GM23338 (cell line): ENCODE results near the gene RNF17. TPM values are rescaled to one million over a fixed set of nuclear protein-coding genes. Genes with fewer than 3 reads are reported as not detected.

ENCODE experiments used
- ATAC-seq: fragments of 200-7000 bp; cut with Tn5 transposase; 3 replicates; pipeline ENCODE4 v1.9.1; 2020
- DNase-seq: peaks from one replicate; pipeline ENCODE4 v3.0.0-alpha.2; 2015; ENCODE audit warnings: low spot score
- H2AFZ ChIP-seq: fragments of 200-600 bp; sonication (generic); 2 replicates; pipeline ENCODE4 v1.8.0; 2016; ENCODE audit warnings: antibody characterized with exemption, mild to moderate bottlenecking, moderate library complexity
- H3F3A ChIP-seq: fragments of 200-600 bp; sonication (generic); replicated peaks from 2 replicates; pipeline ENCODE4 v1.8.0; 2017; ENCODE audit warnings: antibody characterized with exemption, mixed run types, low read depth
- H3K27ac ChIP-seq: fragments of 200-600 bp; sonication (generic); 2 replicates; pipeline ENCODE4 v1.6.1; 2016; ENCODE audit warnings: low read depth
- H3K27me3 ChIP-seq: fragments of 200-600 bp; sonication (generic); 2 replicates; pipeline ENCODE4 v1.8.0; 2016; ENCODE audit warnings: mild to moderate bottlenecking, mixed run types, moderate library complexity; ENCODE audit not compliant: insufficient read depth
- H3K36me3 ChIP-seq: fragments of 200-600 bp; sonication (generic); 2 replicates; pipeline ENCODE4 v1.8.0; 2016; ENCODE audit warnings: mild to moderate bottlenecking; ENCODE audit not compliant: insufficient read depth
- H3K4me1 ChIP-seq: fragments of 200-600 bp; sonication (generic); 2 replicates; pipeline ENCODE4 v1.8.0; 2016; ENCODE audit warnings: mild to moderate bottlenecking, moderate library complexity; ENCODE audit not compliant: insufficient read depth
- H3K4me2 ChIP-seq: fragments of 200-600 bp; sonication (generic); 2 replicates; pipeline ENCODE4 v1.7.1; 2017; ENCODE audit warnings: mixed run types
- H3K4me3 ChIP-seq: fragments of 200-600 bp; sonication (generic); 2 replicates; pipeline ENCODE4 v1.6.1; 2016; ENCODE audit warnings: mixed run types
- H3K79me2 ChIP-seq: fragments of 200-600 bp; sonication (generic); replicated peaks from 2 replicates; pipeline ENCODE4 v1.8.0; 2017; ENCODE audit warnings: mild to moderate bottlenecking; ENCODE audit not compliant: insufficient read depth
- H3K9me2 ChIP-seq: fragments of 200-600 bp; sonication (generic); 2 replicates; pipeline ENCODE4 v1.8.0; 2017; ENCODE audit not compliant: insufficient read depth
- H4K20me1 ChIP-seq: fragments of 200-600 bp; sonication (generic); replicated peaks from 2 replicates; pipeline ENCODE4 v1.8.0; 2017; ENCODE audit warnings: mild to moderate bottlenecking; ENCODE audit not compliant: insufficient read depth
- H3K27ac Mint-ChIP-seq: 2 replicates; pipeline ENCODE4 v1.8.0; 2020; ENCODE audit warnings: inconsistent platforms, mild to moderate bottlenecking, moderate library complexity, mixed read lengths
- H3K27me3 Mint-ChIP-seq: 3 replicates; pipeline ENCODE4 v1.8.0; 2022; ENCODE audit warnings: low read depth, mild to moderate bottlenecking, moderate library complexity, mixed read lengths, inconsistent platforms; ENCODE audit not compliant: insufficient read depth, poor library complexity
- H3K36me3 Mint-ChIP-seq: 3 replicates; pipeline ENCODE4 v1.8.0; 2021; ENCODE audit warnings: low read depth, mild to moderate bottlenecking, inconsistent platforms, moderate library complexity, mixed read lengths
- H3K4me1 Mint-ChIP-seq: 3 replicates; pipeline ENCODE4 v1.8.0; 2020; ENCODE audit warnings: mild to moderate bottlenecking, inconsistent platforms, mixed read lengths
- H3K4me3 Mint-ChIP-seq: 3 replicates; pipeline ENCODE4 v1.8.0; 2021; ENCODE audit warnings: moderate library complexity, mild to moderate bottlenecking, inconsistent platforms, mixed read lengths
- H3K9me3 Mint-ChIP-seq: 3 replicates; pipeline ENCODE4 v1.8.0; 2020; ENCODE audit warnings: moderate library complexity, mild to moderate bottlenecking, inconsistent platforms, mixed read lengths
- CTCF ChIP-seq, 2 experiments: fragments of 200-600 bp in 1 of 2; sonication (generic) in 1 of 2; conservative IDR thresholded peaks; 2 replicates each; pipeline versions ENCODE4 v1.5.1 to v1.6.1; 2016 to 2017; ENCODE audit warnings: antibody characterized with exemption in 2 of 2, low read depth in 2 of 2, mild to moderate bottlenecking in 2 of 2, moderate library complexity in 1 of 2
- ETS1 ChIP-seq: IDR thresholded peaks from 2 replicates; pipeline ENCODE4 v1.6.1; 2016; ENCODE audit warnings: antibody characterized with exemption
- EZH2 ChIP-seq: fragments of 200-600 bp; sonication (generic); IDR thresholded peaks from one replicate; pipeline ENCODE4 v1.8.0; 2017; ENCODE audit warnings: antibody characterized with exemption, mild to moderate bottlenecking, low read depth; ENCODE audit not compliant: unreplicated experiment
- EZH2phosphoT487 ChIP-seq: fragments of 200-600 bp; sonication (generic); IDR thresholded peaks from one replicate; pipeline ENCODE4 v1.8.1; 2018; ENCODE audit warnings: antibody characterized with exemption; ENCODE audit not compliant: unreplicated experiment
- POLR2AphosphoS5 ChIP-seq: IDR thresholded peaks from 2 replicates; pipeline ENCODE4 v1.6.1; 2016; ENCODE audit warnings: antibody characterized with exemption, low read depth
- STAT1 ChIP-seq: IDR thresholded peaks from one replicate; pipeline ENCODE4 v1.6.1; 2016; ENCODE audit warnings: antibody characterized with exemption; ENCODE audit not compliant: unreplicated experiment
- ZNF114 ChIP-seq: fragments of 250-450 bp; sonication (Bioruptor Pico); IDR thresholded peaks from 2 replicates; pipeline ENCODE4 v1.5.0; 2020; ENCODE audit warnings: mild to moderate bottlenecking, moderate library complexity
- ZNF331 ChIP-seq: fragments of 250-450 bp; sonication (Bioruptor Pico); IDR thresholded peaks from 2 replicates; pipeline ENCODE4 v1.5.0; 2020; ENCODE audit warnings: low read depth, mild to moderate bottlenecking, moderate library complexity
- ZNF462 ChIP-seq: fragments of 250-450 bp; sonication (Bioruptor Pico); IDR thresholded peaks from 2 replicates; pipeline ENCODE4 v1.5.0; 2020; ENCODE audit warnings: mild to moderate bottlenecking, moderate library complexity
- polyA plus RNA-seq: library from polyadenylated mRNA; unstranded; fragments of >200 nt; fragmentation: Nextera tagmentation; extraction: Ambion mirVana; gene quantifications from 2 replicates; pipeline ENCODE4 v1.2.1, GENCODE V29; 2016
- total RNA-seq: library from RNA; depleted of rRNA; stranded (reverse); fragments of >200 nt; shearing (Covaris generic); gene quantifications from 2 replicates; pipeline ENCODE4 v1.2.3, GENCODE V29; 2014

The RNF17 gene
- total and polyA plus RNA-seq, 2 experiments from 2014 or later, result 0.16 TPM; not detected in 1

DNA sequence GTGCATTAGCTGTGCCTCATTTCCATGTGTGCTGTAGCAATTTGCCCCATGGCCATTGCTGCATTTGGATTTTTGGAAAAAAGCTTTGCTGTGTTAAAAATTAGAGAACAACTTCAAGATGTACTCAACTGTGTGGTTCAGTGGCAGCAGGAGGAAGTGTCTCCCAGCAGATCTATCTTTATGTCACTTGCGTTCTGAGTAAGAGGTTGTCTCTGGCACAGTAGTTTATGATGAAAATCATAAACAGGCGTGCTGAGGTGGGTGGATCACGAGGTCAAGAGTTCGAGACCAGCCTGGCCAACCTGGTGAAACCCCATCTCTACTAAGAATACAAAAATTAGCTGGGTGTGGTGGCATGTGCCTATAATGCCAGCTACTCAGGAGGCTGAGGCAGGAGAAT is 29.0 kb upstream of the RNF17 start:
- Mint-ChIP-seq H3K27ac (no peak overlapping the region), H3K9me3 (peaks cover 20% of the 10 kb centered on the region), H3K4me1 (no peaks in the 10 kb centered on the region), H3K4me3 (no peak overlapping the region), H3K27me3 (peaks cover 8% of the 10 kb centered on the region), H3K36me3 (peaks cover 4% of the 10 kb centered on the region; the same call in 1 of the 3 replicates)
- DNase-seq, result no peak
- ATAC-seq, result no peak
- no peaks in the 10 kb centered on the region for H3F3A ChIP-seq
- no peaks in the 10 kb centered on the region for H3K36me3 ChIP-seq
- H3K9me2 ChIP-seq, result no peaks in the 10 kb centered on the region
- no peaks in the 10 kb centered on the region for H3K27me3 ChIP-seq
- no peaks in the 10 kb centered on the region for H3K4me1 ChIP-seq
- H4K20me1 ChIP-seq, result no peaks in the 10 kb centered on the region
- TF ChIP-seq ZNF331, result no peak
- no peak for TF ChIP-seq ZNF114
- TF ChIP-seq EZH2, result no peak
- no peak for TF ChIP-seq EZH2phosphoT487
- TF ChIP-seq POLR2AphosphoS5, result no peak
- no peak for TF ChIP-seq ZNF462 (CRISPR knock-in tag)
- H3K79me2 ChIP-seq, result no peaks in the 10 kb centered on the region
- no peak overlapping the region for H3K27ac ChIP-seq
- peak overlapping the region; percentile 56; the same call in 1 of the 2 replicates for H2AFZ ChIP-seq
- no peak overlapping the region for H3K4me2 ChIP-seq
- no peak overlapping the region for H3K4me3 ChIP-seq

GRCh38 chr13:24737042-24737441 is 26.9 kb upstream of the RNF17 start:
- Mint-ChIP-seq H3K36me3 (no peaks in the 10 kb centered on the region), H3K4me3 (no peak overlapping the region), H3K9me3 (peaks cover 6% of the 10 kb centered on the region; the same call in 1 of the 3 replicates), H3K4me1 (peaks cover 4% of the 10 kb centered on the region), H3K27me3 (peaks cover 10% of the 10 kb centered on the region), H3K27ac (no peak overlapping the region)
- Histone ChIP-seq H3K4me3 (no peak overlapping the region), H3K4me1 (no peaks in the 10 kb centered on the region), H2AFZ (no peak overlapping the region), H3F3A (no peaks in the 10 kb centered on the region), H3K27me3 (no peaks in the 10 kb centered on the region), H3K36me3 (no peaks in the 10 kb centered on the region), H3K9me2 (no peaks in the 10 kb centered on the region), H4K20me1 (no peaks in the 10 kb centered on the region), H3K27ac (no peak overlapping the region), H3K4me2 (no peak overlapping the region), H3K79me2 (no peaks in the 10 kb centered on the region)
- TF ChIP-seq EZH2phosphoT487 (no peak), CTCF (conservative IDR thresholded peaks at IDR 0.05; ENCODE audit: low read depth in 2 of 2) (peak in 1 of 2 experiments; percentile 45; a peak in 3 of 4 replicates), STAT1 (no peak), ETS1 (no peak)
- peak; percentile 77 for ATAC-seq
- peak; percentile 59 for DNase-seq
